H1 (cell line): ENCODE results near the gene TAS1R3. TPM values are rescaled to one million over a fixed set of nuclear protein-coding genes. Genes with fewer than 3 reads are reported as not detected.

Experiments used
- CTCF ChIA-PET: fragments of 300-600 bp; sonication (Branson Sonifier 250); formaldehyde crosslinking; loops from one replicate; lab custom pipeline; 2021; ENCODE audit not compliant: partially characterized antibody; lab: Charles Lee
- POLR2A ChIA-PET: fragments of 300-600 bp; sonication (Branson Sonifier 250); formaldehyde crosslinking; loops from one replicate; lab custom pipeline; 2021; ENCODE audit warnings: inconsistent platforms; ENCODE audit not compliant: partially characterized antibody; lab: Charles Lee
- DNase-seq, 2 experiments: peaks; one replicate each; pipeline versions ENCODE4 v3.0.0 to v3.0.0-alpha.2; 2010 to 2022; ENCODE audit warnings: low spot score in 2 of 2, low read depth in 1 of 2, mixed read lengths in 1 of 2
- FAIRE-seq: peaks from 2 replicates; lab custom pipeline; 2011; peaks lifted over from hg19 to GRCh38; lab: Jason Lieb, UNC
- H2AFZ ChIP-seq: 2 replicates; pipeline ENCODE4 v1.8.1; 2012; ENCODE audit warnings: low read length, inconsistent platforms
- H2AK5ac ChIP-seq: 2 replicates; pipeline ENCODE4 v1.6.1; 2013; ENCODE audit warnings: low read depth, low read length
- H2BK120ac ChIP-seq: replicated peaks from 2 replicates; pipeline ENCODE3; 2013; ENCODE audit warnings: low read depth, low read length, inconsistent platforms
- H2BK12ac ChIP-seq: 2 replicates; pipeline ENCODE4 v1.6.1; 2013; ENCODE audit warnings: low read depth, low read length
- H2BK15ac ChIP-seq: 2 replicates; pipeline ENCODE4 v1.6.1; 2013; ENCODE audit warnings: low read length
- H2BK20ac ChIP-seq: 2 replicates; pipeline ENCODE4 v1.6.1; 2013; ENCODE audit warnings: low read length
- H2BK5ac ChIP-seq: 2 replicates; pipeline ENCODE4 v1.6.1; 2013; ENCODE audit warnings: low read depth, low read length
- H3K14ac ChIP-seq: 2 replicates; pipeline ENCODE4 v1.6.1; 2013; ENCODE audit warnings: inconsistent platforms; ENCODE audit not compliant: insufficient read length
- H3K18ac ChIP-seq: 2 replicates; pipeline ENCODE4 v1.6.1; 2013; ENCODE audit warnings: low read length; ENCODE audit errors: extremely low read depth
- H3K23ac ChIP-seq: 2 replicates; pipeline ENCODE4 v1.6.1; 2013; ENCODE audit warnings: inconsistent platforms; ENCODE audit not compliant: insufficient read length
- H3K23me2 ChIP-seq: 2 replicates; pipeline ENCODE4 v1.6.1; 2013; ENCODE audit warnings: low read depth, low read length
- H3K27ac ChIP-seq: 2 replicates; pipeline ENCODE4 v1.6.1; 2011; ENCODE audit warnings: low read depth, low read length, inconsistent platforms
- H3K27me3 ChIP-seq, 4 experiments: replicated peaks in 1 of 4; 1 replicate in 1 of 4; 2 replicates in 3 of 4; pipeline versions ENCODE4 v1.6.1 to v1.8.1; 2011 to 2013; ENCODE audit warnings: low read length in 3 of 4, mild to moderate bottlenecking in 3 of 4, inconsistent platforms in 2 of 4, mixed read lengths in 2 of 4, moderate library complexity in 1 of 4; ENCODE audit not compliant: control insufficient read depth in 3 of 4, insufficient read depth in 3 of 4; ENCODE audit errors: extremely low read depth in 1 of 4
- H3K36me3 ChIP-seq, 4 experiments: 2 replicates each; pipeline versions ENCODE4 v1.6.1 to v1.8.1; 2011 to 2013; ENCODE audit warnings: mild to moderate bottlenecking in 4 of 4, low read length in 3 of 4, moderate library complexity in 2 of 4, control low read depth in 1 of 4, inconsistent platforms in 1 of 4; ENCODE audit not compliant: insufficient read depth in 4 of 4, control insufficient read depth in 2 of 4
- H3K4ac ChIP-seq: replicated peaks from 2 replicates; pipeline ENCODE3; 2013; ENCODE audit warnings: low read length, low read depth, mixed read lengths, inconsistent platforms; ENCODE audit not compliant: insufficient read length
- H3K4me1 ChIP-seq, 4 experiments: replicated peaks in 1 of 4; 1 replicate in 1 of 4; 2 replicates in 3 of 4; pipeline versions ENCODE4 v1.6.1 to v1.8.1; 2011 to 2013; ENCODE audit warnings: low read length in 3 of 4, inconsistent platforms in 2 of 4, mixed read lengths in 1 of 4; ENCODE audit not compliant: insufficient read depth in 4 of 4, control insufficient read depth in 3 of 4
- H3K4me2 ChIP-seq, 2 experiments: 2 replicates each; pipeline versions ENCODE4 v1.6.1 to v1.8.1; 2011 to 2013; ENCODE audit warnings: low read depth in 2 of 2, low read length in 2 of 2, control low read depth in 1 of 2, inconsistent platforms in 1 of 2, mild to moderate bottlenecking in 1 of 2; ENCODE audit not compliant: insufficient read depth in 1 of 2
- H3K4me3 ChIP-seq, 4 experiments: fragments of 200-600, 300-600 bp in 1 of 4; sonication (generic), shearing (Covaris generic), sonication (Bioruptor Twin) in 1 of 4; 2 replicates each; pipeline versions ENCODE4 v1.5.1 to v1.8.1; 2011 to 2016; ENCODE audit warnings: low read length in 4 of 4, low read depth in 3 of 4, control low read depth in 2 of 4, inconsistent platforms in 2 of 4, mild to moderate bottlenecking in 2 of 4, mixed read lengths in 1 of 4, moderate library complexity in 1 of 4; ENCODE audit not compliant: insufficient read depth in 2 of 4; ENCODE audit errors: extremely low read depth in 1 of 4
- H3K56ac ChIP-seq: replicated peaks from 2 replicates; pipeline ENCODE3; 2013; ENCODE audit warnings: low read depth, mild to moderate bottlenecking, mixed read lengths, low read length, inconsistent platforms; ENCODE audit not compliant: insufficient read length
- H3K79me1 ChIP-seq: 2 replicates; pipeline ENCODE4 v1.6.1; 2013; ENCODE audit warnings: low read depth, low read length, control low read depth
- H3K79me2 ChIP-seq, 2 experiments: 2 replicates each; pipeline versions ENCODE4 v1.6.1 to v1.8.1; 2012 to 2013; ENCODE audit warnings: low read length in 2 of 2, mild to moderate bottlenecking in 2 of 2, inconsistent platforms in 1 of 2; ENCODE audit not compliant: insufficient read depth in 2 of 2, control insufficient read depth in 1 of 2
- H3K9ac ChIP-seq, 4 experiments: replicated peaks in 1 of 4; 1 replicate in 1 of 4; 2 replicates in 3 of 4; pipeline versions ENCODE4 v1.6.1 to v1.8.1; 2011 to 2013; ENCODE audit warnings: low read depth in 3 of 4, low read length in 3 of 4, control low read depth in 2 of 4, mild to moderate bottlenecking in 2 of 4, moderate library complexity in 2 of 4, inconsistent platforms in 1 of 4; ENCODE audit errors: extremely low read depth in 1 of 4
- H3K9me3 ChIP-seq, 2 experiments: 2 replicates each; pipeline versions ENCODE4 v1.6.1 to v1.8.1; 2012 to 2013; ENCODE audit warnings: mild to moderate bottlenecking in 2 of 2, moderate library complexity in 2 of 2, control low read depth in 1 of 2, inconsistent platforms in 1 of 2, low read depth in 1 of 2, low read length in 1 of 2, mixed read lengths in 1 of 2; ENCODE audit not compliant: insufficient read depth in 2 of 2
- H4K20me1 ChIP-seq, 2 experiments: replicated peaks in 1 of 2; 2 replicates each; pipeline versions ENCODE3 to v1.8.1; 2011 to 2013; ENCODE audit warnings: inconsistent platforms in 2 of 2, low read length in 2 of 2, mild to moderate bottlenecking in 1 of 2; ENCODE audit not compliant: insufficient read depth in 2 of 2, control insufficient read depth in 1 of 2
- H4K5ac ChIP-seq: 2 replicates; pipeline ENCODE4 v1.6.1; 2013; ENCODE audit warnings: low read length, low read depth, mixed read lengths, inconsistent platforms; ENCODE audit not compliant: insufficient read length
- H4K8ac ChIP-seq: 2 replicates; pipeline ENCODE4 v1.8.0; 2013; ENCODE audit warnings: mild to moderate bottlenecking, moderate library complexity, low read length, inconsistent platforms; ENCODE audit not compliant: insufficient read depth; ENCODE audit errors: extremely low read depth
- H4K91ac ChIP-seq: replicated peaks from 2 replicates; pipeline ENCODE3; 2013; ENCODE audit warnings: low read length, mixed read lengths, inconsistent platforms; ENCODE audit not compliant: insufficient read length
- SP1 ChIP-seq: IDR thresholded peaks from 2 replicates; pipeline ENCODE4 v1.6.1; 2011; ENCODE audit warnings: low read depth, low read length
- WGBS, 2 experiments: shearing (Covaris generic) in 1 of 2; methylation state at CpG; one replicate each; pipeline versions ENCODE4 v1.1.6 to v1.1.7; 2013 to 2015; ENCODE audit warnings: low lambda C conversion rate in 2 of 2, mixed read lengths in 2 of 2, inconsistent platforms in 1 of 2, low coverage in 1 of 2, missing lambda C conversion rate in 1 of 2; ENCODE audit not compliant: insufficient replicate concordance in 2 of 2, insufficient coverage in 1 of 2, insufficient read length in 1 of 2; ENCODE audit errors: extremely low coverage in 1 of 2, missing lambda C conversion rate in 1 of 2; 5-methylcytosine and 5-hydroxymethylcytosine counted together
- polyA plus RNA-seq, 7 experiments: library from polyadenylated mRNA; depleted of rRNA in 3 of 7; stranded (reverse) in 5 of 7; unstranded in 2 of 7; fragments of >200 nt in 5 of 7; fragments of 200-250 nt in 2 of 7; gene quantifications; 1 replicate in 5 of 7; 2 replicates in 1 of 7; 4 replicates in 1 of 7; pipeline versions ENCODE4 v1.2.1 to v1.2.3, GENCODE V29; 2011 to 2013; ENCODE audit warnings: missing spikeins in 2 of 7, mixed read lengths in 2 of 7
- total RNA-seq: library from RNA; stranded (reverse); fragmentation: NEBNext Ultra II Directional; extraction: Animal tissue kit (Norgen Biotek cat#: 25700); gene quantifications from 2 replicates; pipeline ENCODE4 v1.2.1, GENCODE V29; 2021

The TAS1R3 gene
- total and polyA plus RNA-seq, 2 of the 8 experiments (the other 6 are each of a cell fraction or from before 2014, with no cell fraction given), result 0.03 to 0.19 TPM

DNA sequence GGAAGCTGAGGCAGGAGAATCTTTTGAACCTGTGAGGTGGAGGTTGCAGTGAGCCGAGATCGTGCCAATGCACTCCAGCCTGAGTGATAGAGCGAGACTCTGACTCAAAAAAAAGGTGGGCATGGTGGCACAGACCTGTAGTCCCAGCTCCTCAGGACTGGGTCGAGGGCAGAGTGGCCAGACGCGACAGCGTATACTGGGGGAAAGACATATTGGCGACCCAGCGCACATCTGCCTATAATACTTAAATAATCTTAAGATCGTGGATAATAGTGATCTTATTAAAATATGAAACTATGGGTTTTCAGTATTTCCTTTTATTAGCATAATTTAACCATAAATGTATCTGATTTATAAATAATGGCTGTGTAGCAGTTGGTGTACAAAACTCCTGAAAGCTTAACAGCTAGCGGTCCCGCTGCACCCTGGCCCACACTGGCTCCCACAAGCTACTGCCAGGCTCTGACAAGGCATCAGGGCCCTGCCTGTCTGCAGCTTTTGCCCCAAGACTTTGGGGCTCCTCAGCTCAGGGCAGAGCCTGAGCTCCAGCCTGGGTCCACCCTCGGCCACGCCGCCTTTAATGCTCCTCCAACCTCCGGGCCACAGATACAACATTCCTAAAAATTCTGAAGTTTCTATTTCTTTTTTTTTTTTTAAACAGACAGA is 46.6 kb downstream of the TAS1R3 start:
- 95% methylated on average over 14 of the region's 16 CpGs; no CpG with 5 or more reads in 1 of the 2 experiments for WGBS, 2 experiments
- Histone ChIP-seq H3K79me1 (peaks cover 7% of the 10 kb centered on the region; the same call in 1 of the 2 replicates), H3K36me3 (peaks cover 0 to 4% (median 0%) of the 10 kb centered on the region in 4 experiments; a peak in 1 of 8 replicates), H3K9me3 (no peaks in the 10 kb centered on the region), H2BK120ac (no peak overlapping the region), H3K79me2 (peaks cover 5 to 17% of the 10 kb centered on the region in 2 experiments; a peak in 3 of 4 replicates), H2BK12ac (no peak overlapping the region), H3K56ac (no peak overlapping the region), H2BK15ac (no peak overlapping the region), H2AFZ (no peak overlapping the region), H2BK20ac (no peak overlapping the region), H3K23ac (no peak overlapping the region), H4K91ac (no peak overlapping the region), H3K4me2 (no peak overlapping the region), H4K20me1 (peaks cover 0 to 9% of the 10 kb centered on the region in 2 experiments), H4K8ac (no peak overlapping the region), H4K5ac (no peak overlapping the region), H2BK5ac (no peak overlapping the region), H3K27ac (no peak overlapping the region), H3K4me3 (no peak overlapping the region), H2AK5ac (no peak overlapping the region), H3K9ac (no peak overlapping the region), H3K4me1 (peaks cover 0 to 6% (median 5%) of the 10 kb centered on the region in 4 experiments; a peak in 5 of 7 replicates), H3K23me2 (peaks cover 9% of the 10 kb centered on the region; the same call in 1 of the 2 replicates), H3K4ac (no peak overlapping the region), H3K18ac (no peak overlapping the region), H3K14ac (no peak overlapping the region), H3K27me3 (no peaks in the 10 kb centered on the region)
- POLR2A ChIA-PET, result interaction anchor here (0.6 to 33.4 kb wide), 5 partner anchors 19 to 121 kb away, joined by 3 to 719 read pairs (median 4); partner anchors contain the start of genes CCNL2 and MRPL20
- DNase-seq (no peak), FAIRE-seq (no peak)
- CTCF ChIA-PET, result interaction anchor here (0.6 to 4.6 kb wide), 6 partner anchors 11 to 207 kb away, joined by 3 to 17 read pairs (median 4); no protein-coding TSS in a partner anchor
- TF ChIP-seq SP1, result no peak
